GM19240 (cell line): ENCODE results near the gene ATP4A.

Source experiments
- DNase-seq: peaks from one replicate; pipeline ENCODE4 v3.0.0; 2011; ENCODE audit warnings: low spot score; ENCODE audit not compliant: insufficient read length

The ATP4A gene

DNA sequence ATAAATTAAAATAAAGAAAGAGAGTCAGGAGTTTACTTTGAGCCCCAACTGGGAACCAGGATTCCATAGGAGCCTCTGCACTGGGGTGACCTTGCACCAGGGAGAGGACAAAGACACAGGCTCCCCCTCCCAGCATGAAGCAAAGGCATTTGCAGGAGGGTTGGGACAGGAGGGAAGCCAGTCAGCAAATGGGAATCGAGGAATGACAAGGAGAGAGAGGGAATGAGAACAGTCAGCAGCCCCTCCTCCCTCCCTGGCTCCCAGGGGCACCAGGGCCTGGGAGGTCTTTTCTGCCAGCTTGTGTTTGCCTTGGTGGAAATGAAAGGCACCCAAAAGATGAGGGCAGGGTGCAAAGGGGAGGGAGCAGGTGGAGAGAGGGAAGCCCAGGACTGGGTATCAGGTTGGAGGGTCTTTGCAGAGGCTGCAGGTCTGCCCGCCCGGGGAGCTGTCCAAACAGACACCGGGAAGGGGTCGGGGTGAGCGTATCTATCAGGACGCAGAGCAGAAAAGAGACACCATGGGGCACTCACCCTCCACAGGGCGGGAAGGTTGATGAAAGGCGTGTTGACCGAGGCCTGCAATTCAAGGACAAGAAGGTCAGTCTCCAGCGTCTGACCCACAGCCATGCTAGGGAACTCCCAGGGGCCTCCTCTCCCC lies 39.1 kb downstream of the ATP4A start:
- DNase-seq = no peak

DNA sequence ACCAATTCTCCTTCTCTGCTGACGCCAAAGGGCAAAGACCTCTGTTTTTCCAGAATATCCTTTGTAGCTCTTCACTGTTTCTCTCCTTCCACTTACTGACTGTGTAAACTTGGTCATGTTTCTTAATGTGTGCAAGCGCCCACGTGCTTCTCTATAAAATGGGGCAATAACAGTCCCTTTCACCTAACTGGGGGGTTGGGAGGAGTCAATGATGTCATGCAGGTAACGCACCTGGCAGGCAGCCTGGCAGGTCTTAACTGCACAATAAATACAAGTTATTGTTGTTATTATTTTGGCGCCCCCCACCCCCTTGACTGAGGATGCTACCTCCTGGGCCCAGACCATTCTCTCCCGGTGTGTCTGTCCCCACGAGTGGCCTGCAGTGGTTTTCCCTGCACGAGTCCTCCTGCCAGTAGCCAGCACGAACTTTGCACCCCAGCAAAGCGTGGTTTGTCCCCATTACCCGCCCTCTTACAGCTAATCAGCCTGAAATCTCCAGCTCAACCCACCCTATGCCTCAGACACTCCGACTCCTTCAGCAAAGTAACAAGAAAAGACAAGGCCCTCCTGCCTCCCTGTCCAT lies 40.6 kb downstream of the ATP4A start:
- DNase-seq = no peak

DNA sequence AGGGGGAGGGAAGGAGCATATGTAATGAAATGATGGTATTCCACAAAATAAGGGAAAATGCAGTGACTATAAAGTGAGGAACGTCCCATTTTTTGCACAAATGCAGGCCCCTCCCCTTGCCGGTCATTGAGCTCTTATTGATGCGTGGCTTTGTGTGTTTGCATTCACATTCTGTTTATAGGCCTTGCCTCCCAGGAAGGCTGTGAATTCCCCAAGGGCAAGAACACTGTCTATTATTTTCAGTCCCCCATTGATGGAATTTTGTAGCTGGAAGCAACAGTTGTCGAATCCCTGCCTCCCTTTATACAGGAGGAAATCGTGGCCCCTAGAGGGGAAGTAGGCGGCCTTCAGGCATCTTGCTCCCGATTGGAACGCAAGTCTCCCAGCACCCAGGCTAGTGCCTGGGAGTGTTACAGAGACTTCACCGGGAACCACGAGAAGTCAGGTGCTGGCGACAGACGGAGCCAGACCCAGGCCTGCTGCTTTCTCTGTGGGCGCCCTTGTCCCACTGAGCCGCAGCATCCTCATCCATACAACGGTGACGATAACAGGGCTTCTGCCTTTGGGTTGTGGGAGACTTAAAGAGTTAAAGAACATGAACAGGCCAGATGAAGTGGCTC lies 42.2 kb downstream of the ATP4A start:
- no peak for DNase-seq

DNA sequence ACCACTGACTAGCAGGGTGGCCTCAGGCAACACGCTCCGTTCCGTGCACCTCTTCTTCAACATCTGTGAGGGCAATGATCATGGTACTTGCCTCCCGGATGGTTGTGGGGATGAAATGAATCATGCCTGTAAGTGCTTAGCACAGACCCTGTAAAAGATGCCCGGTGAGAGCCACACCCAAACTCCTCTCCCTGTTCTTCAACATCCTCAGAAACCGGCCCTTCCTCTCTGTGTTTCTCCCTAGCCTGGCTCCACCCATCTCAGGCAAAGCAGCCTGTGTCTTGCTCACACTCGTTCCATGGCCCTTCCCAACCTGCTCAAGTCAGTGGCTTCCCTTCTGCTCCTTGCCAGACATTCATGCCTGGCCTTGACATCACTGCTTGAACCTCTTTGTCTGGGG lies 44.2 kb downstream of the ATP4A start:
- DNase-seq = no peak

DNA sequence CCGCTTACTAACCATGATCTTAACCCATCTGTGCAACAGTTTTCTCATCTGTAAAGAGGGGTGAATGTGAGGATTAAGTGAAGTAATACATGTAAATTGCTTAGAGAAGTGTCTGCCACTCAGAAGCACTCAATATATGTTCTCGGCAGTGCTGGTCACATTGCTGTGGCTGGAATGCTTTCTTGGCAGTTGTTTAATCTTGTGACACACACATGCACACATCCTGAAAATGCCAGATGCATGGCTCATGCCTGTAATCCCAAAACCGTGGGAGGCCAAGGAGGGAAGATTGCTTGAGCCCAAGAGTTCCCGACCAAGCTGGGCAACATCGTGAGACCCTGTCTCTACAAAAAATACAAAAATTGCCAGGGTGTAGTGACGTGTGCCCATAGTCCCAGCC lies 45.1 kb downstream of the ATP4A start:
- DNase-seq = no peak

DNA sequence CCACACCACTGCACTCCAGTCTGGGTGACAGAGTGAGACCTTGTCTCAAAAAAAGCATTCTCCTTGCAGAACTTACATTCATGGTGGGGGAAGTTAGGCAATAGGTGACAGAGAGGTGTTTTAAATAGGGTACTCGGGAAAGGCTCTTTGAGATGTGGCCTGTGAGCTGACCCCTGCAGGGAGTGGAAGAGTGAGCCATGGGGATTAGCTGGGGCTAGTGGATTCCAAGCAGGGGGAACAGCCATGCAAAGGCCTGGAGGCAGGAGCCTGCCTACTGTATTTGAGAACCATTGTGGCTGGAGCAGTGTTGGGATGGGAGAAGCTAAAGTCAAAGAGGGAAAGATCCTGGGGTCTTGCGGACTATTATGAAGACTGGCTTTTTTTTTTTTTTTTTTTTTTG lies 46.1 kb downstream of the ATP4A start:
- no peak for DNase-seq

DNA sequence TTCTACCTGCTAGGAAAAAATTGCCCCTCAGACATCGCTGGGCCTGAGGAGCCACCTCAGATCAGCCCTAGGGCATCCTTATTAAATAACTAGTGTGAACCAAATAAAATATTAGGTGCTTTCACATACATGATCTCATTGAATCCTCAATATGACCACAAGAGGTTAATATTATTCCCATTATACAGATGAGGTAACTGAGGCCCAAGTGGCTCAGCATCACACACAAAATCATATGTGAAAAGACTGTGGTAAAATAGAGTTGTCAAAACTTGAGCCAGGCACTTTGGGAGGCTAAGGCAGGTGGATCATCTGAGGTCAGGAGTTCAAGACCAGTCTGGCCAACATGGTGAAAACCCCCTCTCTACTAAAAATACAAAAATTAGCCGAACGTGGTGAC lies 47.1 kb downstream of the ATP4A start:
- no peak for DNase-seq

DNA sequence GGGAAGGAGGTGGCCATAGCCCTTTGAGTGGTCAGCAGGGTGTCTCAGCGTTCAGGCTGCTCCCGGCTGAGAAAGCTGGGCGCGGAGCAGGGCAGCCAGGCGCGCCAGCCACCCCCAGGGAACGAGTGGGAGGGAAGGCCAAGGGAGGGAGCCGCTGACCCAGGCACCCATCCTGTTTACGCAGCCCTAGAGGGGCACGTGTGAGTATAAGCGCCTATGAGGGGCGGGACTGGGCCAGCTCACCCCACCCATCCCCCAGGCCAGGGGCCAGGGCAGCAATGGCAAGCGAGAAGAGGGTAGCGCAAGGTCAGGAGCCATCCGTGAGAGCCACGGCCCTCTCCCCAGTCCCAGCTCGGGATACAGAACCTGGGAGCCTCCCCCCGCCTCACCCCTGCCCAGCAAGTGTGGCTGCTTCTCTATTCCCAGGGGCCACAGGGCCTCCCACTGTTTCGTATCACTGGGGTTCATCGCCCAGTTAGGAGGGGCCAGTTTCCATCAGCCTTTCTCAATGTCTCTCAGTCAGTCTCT lies 49.1 kb downstream of the ATP4A start:
- DNase-seq = no peak

DNA sequence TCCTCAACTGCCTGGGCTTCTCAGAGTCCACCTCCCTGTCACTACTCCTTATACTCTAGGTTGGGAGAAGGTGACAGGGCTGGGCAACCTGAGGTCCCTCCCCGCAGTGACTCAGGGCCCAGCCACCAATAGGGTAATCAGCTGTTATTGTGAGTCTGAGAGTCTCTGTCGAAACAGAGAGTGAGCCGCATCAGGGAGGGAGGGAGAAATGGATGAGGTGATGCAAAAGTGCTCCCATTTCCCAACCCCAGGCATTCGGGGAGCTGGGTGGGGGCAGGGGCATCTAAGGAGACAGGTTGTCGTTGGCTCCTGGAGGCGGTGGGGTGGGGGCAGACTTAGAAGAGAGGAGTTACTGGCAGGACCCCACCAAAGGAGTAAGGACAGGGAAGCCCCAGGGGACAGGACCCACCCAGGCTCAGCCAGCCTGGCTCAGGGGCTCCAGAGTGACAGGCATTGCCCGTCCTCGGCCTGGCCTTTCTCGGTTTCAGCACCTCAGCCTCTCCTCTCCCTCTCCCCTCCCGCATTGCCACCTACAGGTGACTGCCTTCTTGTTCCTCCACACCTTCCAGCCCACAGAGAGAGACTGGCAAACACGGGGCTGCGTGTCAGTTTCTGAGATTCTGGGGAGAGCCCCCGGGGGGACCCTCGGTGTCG lies 49.7 kb downstream of the ATP4A start, which contains the start of gene DMKN:
DMKN (minus strand) TSS at position 22 of the 654 bp plus-strand sequence. CDS start 174 bp downstream, outside the sequence.
- no peak for DNase-seq

DNA sequence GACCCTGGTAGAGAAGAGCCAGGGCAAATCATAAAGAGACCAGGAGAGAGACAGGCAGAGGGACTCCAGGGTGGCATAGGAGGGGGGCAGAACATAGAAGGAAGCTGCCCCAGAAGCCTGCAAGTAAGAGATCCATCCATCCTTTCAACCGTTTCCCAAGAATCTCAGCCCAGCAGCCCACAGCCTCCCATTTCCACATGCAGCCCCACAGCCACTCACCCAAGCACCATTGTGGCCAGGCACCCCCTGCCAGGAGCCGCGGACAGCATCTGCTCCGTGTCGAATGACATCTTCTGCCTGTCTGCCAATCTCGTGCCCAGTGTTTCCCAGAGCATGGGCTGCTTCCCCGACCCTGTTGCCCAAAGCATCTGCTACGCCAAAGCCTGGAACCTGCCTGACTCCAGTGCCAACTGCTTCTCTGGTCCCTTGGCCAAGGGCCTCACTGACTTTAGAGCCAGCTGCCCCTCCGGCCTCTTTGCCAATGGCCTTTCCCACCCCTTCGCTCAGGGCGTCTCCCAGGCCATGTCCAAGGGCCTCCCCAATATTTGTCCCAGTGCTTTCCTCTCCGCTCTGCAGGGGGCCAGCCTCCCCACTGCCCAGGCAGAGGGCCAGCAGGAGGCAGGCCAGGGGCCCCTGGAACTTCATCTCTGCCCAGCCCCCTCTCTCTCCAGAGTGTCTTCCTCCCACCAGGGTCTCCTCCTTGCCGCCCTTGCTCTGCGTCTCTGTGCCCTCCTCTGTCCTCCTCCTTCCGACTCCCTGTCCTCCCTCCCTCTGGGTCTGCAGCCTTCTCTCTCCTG lies 50.4 kb downstream of the ATP4A start:
- DNase-seq = no peak

DNA sequence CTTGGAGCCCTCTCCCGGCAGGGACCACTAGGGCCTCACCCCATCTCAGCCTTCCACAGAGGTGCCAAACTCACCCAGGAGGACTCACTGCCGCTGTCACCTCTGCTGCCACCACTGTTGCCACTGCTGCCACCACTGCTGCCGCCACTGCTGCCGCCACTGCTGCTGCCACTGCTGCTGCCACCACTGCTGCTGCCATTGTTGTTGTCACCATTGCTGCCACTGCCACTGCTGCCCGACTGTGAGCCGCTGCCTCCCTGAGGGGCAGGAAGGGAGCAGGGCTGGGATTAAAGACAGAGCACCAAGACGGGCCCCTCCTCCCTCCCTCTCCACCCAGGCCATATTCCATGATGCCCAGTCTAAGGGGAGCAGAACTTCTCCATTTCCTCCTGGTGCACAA lies 52.1 kb downstream of the ATP4A start:
- DNase-seq = no peak

DNA sequence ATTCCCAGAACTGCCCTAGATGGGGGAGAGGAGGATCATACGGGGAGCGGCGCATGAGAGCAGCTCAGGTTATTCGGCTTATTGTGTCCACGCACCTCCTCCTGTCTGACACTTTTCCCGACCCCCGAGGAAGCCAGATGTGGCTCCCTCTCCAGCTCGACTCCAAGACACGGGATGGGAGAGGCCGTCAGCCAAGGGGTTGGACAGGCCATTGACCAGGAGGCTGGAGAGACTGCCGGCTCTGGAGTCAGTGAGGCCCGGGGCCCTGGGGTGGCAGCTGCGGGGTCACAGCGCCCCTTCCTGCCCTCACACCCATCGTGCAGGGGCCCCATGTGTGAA lies 52.9 kb downstream of the ATP4A start:
- no peak for DNase-seq

DNA sequence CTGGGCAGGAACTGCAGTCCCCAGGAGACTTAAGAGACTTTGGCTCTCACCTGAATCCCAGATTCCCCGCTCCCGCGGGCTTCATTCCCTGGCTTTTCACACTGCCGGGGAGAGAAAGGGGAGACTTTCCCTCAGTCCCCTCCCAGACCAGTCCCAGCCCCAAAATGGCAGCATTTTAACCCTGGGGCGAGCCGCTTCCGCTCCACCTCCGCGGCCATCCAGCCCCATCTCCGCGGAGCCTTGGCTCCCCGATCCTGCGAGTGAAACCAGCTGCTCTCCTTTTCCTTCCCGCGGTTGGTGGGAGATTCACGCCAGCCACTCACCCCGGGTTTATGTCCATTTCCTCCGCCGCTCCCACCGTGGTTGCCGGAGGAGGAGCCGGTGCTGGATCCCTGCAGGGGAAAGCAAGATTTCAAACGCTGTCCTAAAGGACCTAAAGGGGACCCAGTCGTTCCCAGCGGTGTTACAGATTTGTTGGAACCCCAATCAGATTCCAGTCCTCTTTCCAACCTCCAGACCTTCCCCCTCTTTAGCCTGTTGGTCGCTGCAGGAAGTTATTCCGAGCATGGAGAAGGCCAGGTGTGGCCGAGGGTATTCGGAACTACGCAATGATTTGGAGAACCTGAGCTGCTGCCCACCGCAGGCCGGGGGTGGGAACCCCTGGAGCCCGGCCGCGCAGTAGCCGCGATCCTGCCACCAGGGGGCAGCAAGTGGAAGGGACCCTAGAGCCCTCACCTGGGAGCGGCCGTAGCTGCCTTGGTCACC lies 53.4 kb downstream of the ATP4A start:
- DNase-seq = peak; percentile 84

DNA sequence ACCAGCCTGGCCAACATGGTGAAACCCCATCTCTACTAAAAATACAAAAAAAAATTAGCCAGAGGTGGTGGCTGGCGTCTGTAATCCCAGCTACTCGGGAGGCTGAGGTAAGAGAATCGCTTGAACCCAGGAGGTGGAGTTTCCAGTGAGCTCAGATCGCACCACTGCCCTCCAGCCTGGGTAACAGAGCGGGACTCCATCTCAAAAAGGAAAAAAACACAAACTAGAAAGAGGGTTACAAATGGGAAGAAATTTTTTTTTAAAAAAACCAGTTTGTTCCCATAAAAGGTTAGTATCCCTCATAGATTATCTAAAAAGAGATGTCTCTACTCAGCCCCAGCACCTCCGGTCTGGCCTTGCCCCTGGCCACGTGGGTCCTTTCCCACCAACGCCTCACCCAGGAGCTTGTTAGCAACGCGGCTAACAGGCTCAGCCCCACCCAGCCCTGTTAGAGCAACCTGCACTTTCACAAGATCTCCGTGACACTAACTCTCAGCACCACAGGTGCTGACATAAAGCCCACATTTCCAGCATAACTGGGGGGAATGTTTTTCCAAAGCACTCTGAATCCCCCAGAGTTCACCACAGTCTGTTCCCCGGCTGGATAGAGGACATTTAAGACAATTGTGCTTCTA lies 54.3 kb downstream of the ATP4A start:
- DNase-seq = no peak

DNA sequence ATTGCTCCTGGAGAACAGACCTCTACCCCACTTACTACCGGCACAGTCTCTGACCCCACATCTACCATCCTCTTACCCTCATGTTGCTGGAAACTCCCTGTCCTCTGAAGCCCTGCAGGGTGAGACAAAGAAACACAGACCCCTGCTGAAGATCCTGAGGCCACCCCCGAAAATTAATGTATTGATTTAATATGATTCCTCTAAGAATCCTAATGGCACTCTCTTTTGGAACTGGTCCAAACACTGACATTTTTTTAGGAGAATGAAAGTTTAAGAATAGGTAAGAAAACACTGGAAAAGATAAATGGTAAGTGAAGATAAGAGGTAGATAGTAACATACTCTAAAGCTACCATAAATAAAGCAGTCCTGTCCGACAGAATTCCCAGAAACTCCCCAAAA lies 55.3 kb downstream of the ATP4A start:
- DNase-seq = no peak

DNA sequence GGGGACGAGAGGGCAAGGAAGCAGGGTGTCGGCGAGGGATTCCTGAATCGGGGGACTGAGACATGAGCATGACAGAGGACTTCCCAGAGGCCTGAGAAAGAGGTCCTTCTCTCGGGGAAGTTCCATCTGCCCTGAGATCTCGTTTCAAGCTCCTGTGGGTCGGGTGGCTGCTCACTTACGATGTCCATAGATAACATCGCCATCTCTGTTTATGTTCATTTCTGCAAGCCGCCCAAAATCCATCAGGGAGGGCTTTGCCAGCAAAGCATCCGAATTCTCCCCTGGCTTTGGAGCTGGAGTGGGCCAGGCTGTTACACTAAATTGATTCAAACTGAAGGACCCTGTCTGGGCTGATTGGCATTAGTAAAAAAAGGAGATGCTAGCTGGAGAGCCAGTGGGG lies 55.9 kb downstream of the ATP4A start:
- no peak for DNase-seq

DNA sequence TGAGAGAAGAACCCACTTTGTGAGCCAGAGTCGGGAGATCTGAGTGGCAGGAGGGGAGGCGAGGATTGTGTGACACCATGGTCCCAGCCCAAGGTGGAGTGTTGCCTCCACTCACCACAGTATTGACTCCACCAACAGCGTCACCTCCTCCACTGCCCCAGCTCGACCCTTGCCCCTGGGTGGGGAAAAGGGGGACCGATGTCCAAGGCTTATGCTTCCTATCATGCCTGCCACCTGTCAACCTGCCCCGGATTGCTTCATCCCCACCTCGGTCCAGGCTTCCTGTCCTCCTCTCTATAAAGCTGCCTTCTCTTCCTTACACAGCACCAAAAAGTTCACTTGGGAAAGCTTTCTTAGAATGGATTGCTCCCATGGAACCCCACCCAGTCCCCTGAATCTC lies 57.4 kb downstream of the ATP4A start:
- DNase-seq = no peak

DNA sequence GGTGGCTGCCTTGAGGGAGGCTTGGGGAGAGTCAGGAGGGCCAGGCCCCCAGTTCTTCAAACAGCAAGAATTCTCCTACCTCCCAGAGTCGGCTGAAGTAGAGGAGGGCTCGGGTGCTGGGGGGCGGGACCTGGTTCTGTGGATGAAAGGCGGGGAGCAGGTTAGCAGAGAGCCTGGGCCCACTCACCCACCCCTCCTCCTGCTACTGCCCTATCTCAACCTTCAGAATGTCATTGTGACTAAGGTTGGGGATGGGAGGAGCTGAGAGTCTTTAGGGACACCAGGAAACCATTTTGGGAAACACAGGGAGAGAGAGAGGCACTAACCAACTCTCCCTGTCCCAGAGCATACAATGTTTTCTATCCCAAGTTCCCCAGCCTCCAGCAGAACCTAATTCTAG lies 60.7 kb downstream of the ATP4A start:
- DNase-seq = no peak

DNA sequence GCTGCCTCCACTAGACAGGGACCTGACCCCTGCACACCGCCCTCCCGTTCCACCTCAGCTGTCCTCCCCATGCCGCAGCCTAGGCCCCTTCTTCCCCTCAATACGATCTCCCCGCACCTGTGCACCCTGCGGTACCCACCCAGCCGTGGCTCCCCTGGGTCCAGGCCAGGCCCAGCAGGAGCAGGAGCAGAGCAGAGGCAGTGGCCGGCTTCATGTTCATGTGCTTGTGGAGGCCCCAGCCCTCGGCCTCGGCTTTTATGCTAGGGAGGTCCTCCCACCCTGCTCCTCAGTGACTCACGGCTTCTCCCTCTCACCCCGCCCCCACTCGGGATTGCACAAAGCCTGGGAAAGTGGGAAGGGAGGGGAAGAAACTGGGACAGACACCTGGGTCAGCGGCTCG lies 61.8 kb downstream of the ATP4A start:
- no peak for DNase-seq

DNA sequence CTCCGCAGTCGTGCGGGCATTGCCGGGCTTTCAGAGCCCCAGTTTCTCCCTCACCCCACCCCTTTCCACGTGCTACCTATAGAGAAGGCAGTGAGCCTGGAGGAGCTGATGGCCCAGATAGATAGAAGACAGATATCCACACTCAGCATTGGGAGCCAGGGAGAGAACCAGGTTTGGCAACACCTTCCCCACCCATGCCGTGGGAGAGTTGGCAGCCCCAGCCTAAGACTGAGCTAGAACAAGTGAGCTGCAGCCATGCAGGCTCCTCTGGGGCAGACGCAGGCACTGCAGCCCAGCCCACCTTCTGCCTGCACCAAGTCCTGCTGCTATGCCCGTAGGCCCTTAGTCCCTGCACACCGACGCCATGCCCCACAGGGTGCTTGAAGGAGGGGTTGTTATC lies 62.8 kb downstream of the ATP4A start:
- no peak for DNase-seq
